Peyer's patch (tissue), 4 donors: ENCODE measurements around the gene KRTAP10-8.

Experiments used
- POLR2A ChIP-seq, 2 donors: fragments of 450-650 bp; IDR thresholded peaks; one replicate each; pipeline ENCODE4 v1.5.1; 2017; ENCODE audit warnings: antibody characterized with exemption in 2 of 2, mild to moderate bottlenecking in 2 of 2, moderate library complexity in 2 of 2
- TF ChIP-seq, protein P1 (sequence below), 6 experiments: fragments of 450-650 bp in 4 of 6; fragments of 200-600 bp in 2 of 6; sonication (generic) in 1 of 6; IDR thresholded peaks; one replicate each; pipeline ENCODE4 v1.5.1; 2017 to 2019; ENCODE audit warnings: antibody characterized with exemption in 6 of 6, mild to moderate bottlenecking in 3 of 6, moderate library complexity in 1 of 6

DNA sequence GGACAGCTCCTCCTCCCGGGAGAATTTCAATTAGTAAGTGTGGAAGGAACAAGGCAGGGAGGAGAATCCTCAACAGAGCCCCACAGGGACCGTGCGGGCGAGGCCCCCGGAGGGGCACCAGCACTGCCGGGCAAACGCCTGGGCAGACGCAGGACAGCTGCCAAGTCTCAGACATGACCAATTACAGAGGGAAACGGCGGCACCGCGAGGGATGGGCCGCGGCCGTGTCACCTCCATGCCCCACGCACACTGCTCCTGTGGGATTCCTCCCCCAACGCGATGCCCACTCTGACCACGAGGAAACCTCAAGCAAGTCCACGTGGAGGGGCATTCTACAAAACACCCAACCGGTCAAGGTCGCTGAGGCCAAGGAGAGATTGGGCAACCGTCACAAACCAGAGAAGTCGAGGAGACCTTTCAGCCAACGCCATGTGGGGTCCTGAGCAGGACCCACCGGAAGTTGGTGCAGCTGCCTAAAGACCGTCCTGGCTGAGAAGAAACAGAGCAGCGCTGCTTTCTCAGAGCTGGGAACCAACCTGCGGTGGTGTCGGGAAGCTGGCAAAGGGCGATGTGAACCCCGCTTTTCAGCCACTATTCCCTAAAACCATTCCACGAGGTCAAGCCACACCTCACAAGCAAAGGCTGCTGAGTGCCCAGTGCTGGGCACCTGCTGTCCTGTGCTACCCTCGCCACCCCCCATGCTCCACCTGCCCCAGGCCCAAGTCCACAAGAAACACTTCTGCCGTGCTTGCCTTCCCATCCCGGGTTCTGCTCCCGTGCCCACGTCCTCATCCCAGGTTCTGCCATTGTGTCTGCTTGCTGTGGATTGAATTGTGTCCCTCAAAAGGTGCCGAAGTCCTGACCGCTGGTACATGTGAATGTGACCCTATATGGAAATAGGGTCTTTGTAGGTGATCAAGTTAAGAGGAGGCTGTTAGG, 39.8 kb upstream of the KRTAP10-8 start:
- no peak for TF ChIP-seq POLR2A (IDR thresholded peaks at IDR 0.05)
- TF ChIP-seq, protein P1, sequence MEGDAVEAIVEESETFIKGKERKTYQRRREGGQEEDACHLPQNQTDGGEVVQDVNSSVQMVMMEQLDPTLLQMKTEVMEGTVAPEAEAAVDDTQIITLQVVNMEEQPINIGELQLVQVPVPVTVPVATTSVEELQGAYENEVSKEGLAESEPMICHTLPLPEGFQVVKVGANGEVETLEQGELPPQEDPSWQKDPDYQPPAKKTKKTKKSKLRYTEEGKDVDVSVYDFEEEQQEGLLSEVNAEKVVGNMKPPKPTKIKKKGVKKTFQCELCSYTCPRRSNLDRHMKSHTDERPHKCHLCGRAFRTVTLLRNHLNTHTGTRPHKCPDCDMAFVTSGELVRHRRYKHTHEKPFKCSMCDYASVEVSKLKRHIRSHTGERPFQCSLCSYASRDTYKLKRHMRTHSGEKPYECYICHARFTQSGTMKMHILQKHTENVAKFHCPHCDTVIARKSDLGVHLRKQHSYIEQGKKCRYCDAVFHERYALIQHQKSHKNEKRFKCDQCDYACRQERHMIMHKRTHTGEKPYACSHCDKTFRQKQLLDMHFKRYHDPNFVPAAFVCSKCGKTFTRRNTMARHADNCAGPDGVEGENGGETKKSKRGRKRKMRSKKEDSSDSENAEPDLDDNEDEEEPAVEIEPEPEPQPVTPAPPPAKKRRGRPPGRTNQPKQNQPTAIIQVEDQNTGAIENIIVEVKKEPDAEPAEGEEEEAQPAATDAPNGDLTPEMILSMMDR (IDR thresholded peaks at IDR 0.05), result no peak
